HepG2 (cell line): ENCODE results near the gene NCOR2. TPM values are rescaled to one million over a fixed set of nuclear protein-coding genes. Genes with fewer than 3 reads are reported as not detected.

Experiments used
- CHD2 ChIP-seq: IDR thresholded peaks from 2 replicates; pipeline ENCODE4 v1.6.1; 2011; ENCODE audit warnings: low read depth, low read length, improper control_type of control experiment
- DZIP1 ChIP-seq: sonication (generic); formaldehyde crosslinking; IDR thresholded peaks from 2 replicates; pipeline ENCODE4 v1.5.0; 2020; ENCODE audit warnings: mild to moderate bottlenecking, missing genetic modification reagents
- GZF1 ChIP-seq: sonication (generic); formaldehyde crosslinking; IDR thresholded peaks from 2 replicates; pipeline ENCODE4 v1.5.1; 2020; ENCODE audit warnings: mild to moderate bottlenecking, missing genetic modification reagents
- JARID2 ChIP-seq: sonication (generic); formaldehyde crosslinking; IDR thresholded peaks from 2 replicates; pipeline ENCODE4 v1.8.1; 2023; ENCODE audit warnings: missing genetic modification reagents, inconsistent platforms; ENCODE audit not compliant: insufficient replicate concordance
- REXO4 ChIP-seq: sonication (generic); formaldehyde crosslinking; IDR thresholded peaks from 2 replicates; pipeline ENCODE4 v1.8.0; 2022; ENCODE audit warnings: missing genetic modification reagents, mild to moderate bottlenecking, borderline replicate concordance
- SMAD3 ChIP-seq: sonication (generic); formaldehyde crosslinking; IDR thresholded peaks from 2 replicates; pipeline ENCODE4 v1.4.0; 2020; ENCODE audit warnings: missing genetic modification reagents
- THAP8 ChIP-seq: sonication (generic); formaldehyde crosslinking; IDR thresholded peaks from 2 replicates; pipeline ENCODE4 v1.5.1; 2020; ENCODE audit warnings: missing genetic modification reagents, mild to moderate bottlenecking, borderline replicate concordance
- ZBTB40 ChIP-seq, 2 experiments: fragments of 450-650 bp in 1 of 2; sonication (generic) in 1 of 2; formaldehyde crosslinking in 1 of 2; IDR thresholded peaks; 2 replicates each; pipeline versions ENCODE4 v1.6.1 to v1.8.0; 2016 to 2022; ENCODE audit warnings: antibody characterized with exemption in 1 of 2, mild to moderate bottlenecking in 1 of 2, missing genetic modification reagents in 1 of 2
- ZMYM4 ChIP-seq: sonication (generic); formaldehyde crosslinking; IDR thresholded peaks from 2 replicates; pipeline ENCODE4 v1.8.1; 2023; ENCODE audit warnings: mild to moderate bottlenecking, missing genetic modification reagents
- ZNF329 ChIP-seq: sonication (generic); formaldehyde crosslinking; IDR thresholded peaks from 2 replicates; pipeline ENCODE4 v1.9.0; 2021; ENCODE audit warnings: low read depth, mild to moderate bottlenecking, missing genetic modification reagents
- ZNF446 ChIP-seq: sonication (generic); formaldehyde crosslinking; IDR thresholded peaks from 2 replicates; pipeline ENCODE4 v1.5.0; 2020; ENCODE audit warnings: mild to moderate bottlenecking, missing genetic modification reagents
- ZNF691 ChIP-seq: sonication (generic); formaldehyde crosslinking; IDR thresholded peaks from 2 replicates; pipeline ENCODE4 v1.4.0; 2020; ENCODE audit warnings: missing genetic modification reagents, low read depth, mild to moderate bottlenecking, borderline replicate concordance
- ZSCAN30 ChIP-seq: sonication (generic); formaldehyde crosslinking; IDR thresholded peaks from 2 replicates; pipeline ENCODE4 v1.5.0; 2020; ENCODE audit warnings: mild to moderate bottlenecking, missing genetic modification reagents
- polyA plus RNA-seq, 8 experiments: library from polyadenylated mRNA; depleted of rRNA in 3 of 8; stranded (reverse) in 7 of 8; unstranded in 1 of 8; fragments of >200 nt; fragmentation: Illumina TruSeq in 4 of 8; extraction: Trizol in 4 of 8; gene quantifications; 2 replicates each; pipeline versions ENCODE4 v1.2.1 to v1.2.3, GENCODE V29; 2011 to 2016; ENCODE audit warnings: low read depth in 4 of 8, missing spikeins in 1 of 8, mixed read lengths in 1 of 8; ENCODE audit not compliant: insufficient read depth in 1 of 8
- total RNA-seq, 5 experiments: library from RNA; depleted of rRNA; stranded (reverse); fragments of >200 nt; fragmentation: Illumina TruSeq; extraction: Trizol; gene quantifications; 2 replicates each; pipeline ENCODE4 v1.2.3, GENCODE V29; 2016; ENCODE audit warnings: low read depth in 1 of 5

The NCOR2 gene
- total and polyA plus RNA-seq, 2 of the 13 experiments (the other 11 are each of a cell fraction or from before 2014, with no cell fraction given) = 4.5 to 5.7 TPM

GRCh38 chr12:124518051-124518932 is 49.1 kb downstream of the NCOR2 start (continued):
- TF ChIP-seq DZIP1 (no peak), SMAD3 (CRISPR knock-in tag) (no peak), ZNF446 (CRISPR knock-in tag) (0 out of 2 replicates have a peak, but pooled peaks have one; percentile 51), GZF1 (no peak), THAP8 (CRISPR knock-in tag) (no peak), CHD2 (peak; percentile 93), REXO4 (CRISPR knock-in tag) (no peak), ZMYM4 (CRISPR knock-in tag) (no peak; the same call in 1 of the 2 replicates), ZNF691 (no peak), ZNF329 (no peak), ZSCAN30 (CRISPR knock-in tag) (peak; percentile 50; the same call in 1 of the 2 replicates), JARID2 (CRISPR knock-in tag) (no peak), ZBTB40 (IDR thresholded peaks at IDR 0.05) (no peak), ZBTB40 (CRISPR knock-in tag; IDR thresholded peaks at IDR 0.05) (peak; percentile 64)
